HG03066 (cell line): ENCODE data around the gene FBXO42.
A peak's percentile ranks its signal among the peaks of the same experiment; 100 is the strongest.
"Not testable (repeated sequence)": the region's sequence is repeated elsewhere in the genome, so short reads cannot be mapped to it uniquely, and the experiment has no call there.

Experiments used
- ATAC-seq: cut with Tn5 transposase; IDR thresholded peaks from one replicate; pipeline ENCODE4 v1.9.1; 2021; ENCODE audit warnings: low read depth; ENCODE audit not compliant: unreplicated experiment

FBXO42 gene

GRCh38 chr1:16246239-16246638, 106.0 kb downstream of the FBXO42 start:
- ATAC-seq, result not testable (repeated sequence)

GRCh38 chr1:16245476-16246196, 106.6 kb downstream of the FBXO42 start:
- no peak for ATAC-seq

GRCh38 chr1:16244650-16245285, 107.5 kb downstream of the FBXO42 start:
- no peak for ATAC-seq

- no peak for ATAC-seq
Measured at GRCh38 chr1:16243936-16244649, 108.2 kb downstream of the FBXO42 start.

GRCh38 chr1:16243215-16243610, 109.1 kb downstream of the FBXO42 start:
- no peak for ATAC-seq

- ATAC-seq, result no peak
Measured at GRCh38 chr1:16242556-16243214, 109.6 kb downstream of the FBXO42 start.

- no peak for ATAC-seq
Measured at GRCh38 chr1:16241221-16241708, 111.0 kb downstream of the FBXO42 start.

GRCh38 chr1:16239972-16240491, 112.2 kb downstream of the FBXO42 start:
- no peak for ATAC-seq

GRCh38 chr1:16237343-16237830, 114.9 kb downstream of the FBXO42 start:
- ATAC-seq, result no peak

- ATAC-seq, result peak; percentile 89
Measured at GRCh38 chr1:16236511-16237342, 115.6 kb downstream of the FBXO42 start, which contains the start of gene CPLANE2. TSS of gene CPLANE2 (minus strand) at chr1:16237183. CDS start at chr1:16236742, 441 bp downstream.

- peak; percentile 39 for ATAC-seq
Measured at GRCh38 chr1:16235944-16236510, 116.3 kb downstream of the FBXO42 start.

GRCh38 chr1:16235347-16235746, 116.9 kb downstream of the FBXO42 start:
- ATAC-seq, result no peak

GRCh38 chr1:16233431-16233830, 118.8 kb downstream of the FBXO42 start:
- ATAC-seq, result no peak

GRCh38 chr1:16232316-16232710, 120.0 kb downstream of the FBXO42 start:
- ATAC-seq, result no peak

GRCh38 chr1:16231331-16232315, 120.7 kb downstream of the FBXO42 start:
- ATAC-seq, result no peak

- ATAC-seq, result no peak
Measured at GRCh38 chr1:16230744-16231143, 121.5 kb downstream of the FBXO42 start.

- ATAC-seq, result no peak
Measured at GRCh38 chr1:16229976-16230740, 122.1 kb downstream of the FBXO42 start.
